ENCODE data around the gene MTPN. TPM values are rescaled to one million over a fixed set of nuclear protein-coding genes. Genes with fewer than 3 reads are reported as not detected.

MTPN gene
- polyA plus RNA-seq, 3 donors = 73.6 to 156 (median 142) TPM

GRCh38 chr7:135928136-135928535 lies 49.0 kb downstream of the MTPN start:
- no peak overlapping the region for H3K4me3 Mint-ChIP-seq

GRCh38 chr7:135925210-135925609 lies 51.9 kb downstream of the MTPN start:
- Histone ChIP-seq H3K4me1 (ENCODE audit: control insufficient read depth in 1 of 2, insufficient read depth in 2 of 2, low read length in 2 of 2) (no peaks in the 10 kb centered on the region), H4K20me1 (ENCODE audit: insufficient read depth, low read length) (peaks cover 66% of the 10 kb centered on the region), H3K27me3 (ENCODE audit: control insufficient read depth in 2 of 2, insufficient read depth in 2 of 2, low read length in 2 of 2) (no peaks in the 10 kb centered on the region), H2AFZ (ENCODE audit: insufficient read depth, low read depth, low read length, poor library complexity, severe bottlenecking) (no peak overlapping the region), H3K4me2 (replicated peaks; ENCODE audit: extremely low read depth, low read length, poor library complexity, severe bottlenecking) (no peak overlapping the region), H3K27ac (ENCODE audit: low read depth in 1 of 2, low read length in 2 of 2) (no peak overlapping the region), H3K9me3 (replicated peaks in 1 of 2; ENCODE audit: control insufficient read depth in 1 of 2, insufficient read depth in 1 of 2, low read length in 2 of 2) (peaks cover 0 to 3% of the 10 kb centered on the region in 2 donors), H3K36me3 (replicated peaks in 1 of 2; ENCODE audit: control insufficient read depth in 1 of 2, insufficient read depth in 2 of 2, low read length in 2 of 2) (peaks cover 30 to 51% of the 10 kb centered on the region in 2 donors), H3K79me2 (ENCODE audit: insufficient read depth, low read length) (peaks cover 18% of the 10 kb centered on the region), H3K4me3 (replicated peaks in 1 of 3; ENCODE audit: low read depth in 2 of 3, low read length in 3 of 3) (no peak overlapping the region), H3K9ac (ENCODE audit: insufficient read depth, low read length, poor library complexity, severe bottlenecking) (no peak overlapping the region)
- intact Hi-C loops (cut with micrococcal nuclease) = loop anchor here in 1 of 2 donors (10.0 kb wide), 1 partner anchor 50 kb away; the partner anchor contains the start of gene MTPN
- H3K4me3 Mint-ChIP-seq = no peak overlapping the region
- peaks cover 42 to 47% of the 10 kb centered on the region in 2 donors for H3K36me3 Mint-ChIP-seq
- WGBS (ENCODE audit: insufficient coverage) = 72% methylated on average over 3 of the region's 3 CpGs
- no peak overlapping the region for H3K27ac Mint-ChIP-seq
- peaks cover 0 to 4% (median 0%) of the 10 kb centered on the region in 7 donors for H3K9me3 Mint-ChIP-seq
- peaks cover 0 to 1% (median 0%) of the 10 kb centered on the region in 3 donors for H3K27me3 Mint-ChIP-seq (ENCODE audit: low read depth in 3 of 3)
- peaks cover 15% of the 10 kb centered on the region for H3K4me1 Mint-ChIP-seq
- TF ChIP-seq CTCF (IDR thresholded peaks at IDR 0.05) = no peak
- no peak for DNase-seq

More at GRCh38 chr7:135928136-135928535, 49.0 kb downstream of the MTPN start:
- Histone ChIP-seq H3K27me3 (ENCODE audit: control insufficient read depth in 2 of 2, insufficient read depth in 2 of 2, low read length in 2 of 2) (no peaks in the 10 kb centered on the region), H3K4me1 (ENCODE audit: control insufficient read depth in 1 of 2, insufficient read depth in 2 of 2, low read length in 2 of 2) (peaks cover 11 to 13% of the 10 kb centered on the region in 2 donors), H4K20me1 (ENCODE audit: insufficient read depth, low read length) (peaks cover 95% of the 10 kb centered on the region), H3K9ac (ENCODE audit: insufficient read depth, low read length, poor library complexity, severe bottlenecking) (no peak overlapping the region), H3K79me2 (ENCODE audit: insufficient read depth, low read length) (peaks cover 42% of the 10 kb centered on the region), H2AFZ (ENCODE audit: insufficient read depth, low read depth, low read length, poor library complexity, severe bottlenecking) (no peak overlapping the region), H3K4me2 (replicated peaks; ENCODE audit: extremely low read depth, low read length, poor library complexity, severe bottlenecking) (no peak overlapping the region), H3K27ac (ENCODE audit: low read depth in 1 of 2, low read length in 2 of 2) (no peak overlapping the region), H3K4me3 (replicated peaks in 1 of 3; ENCODE audit: low read depth in 2 of 3, low read length in 3 of 3) (no peak overlapping the region), H3K9me3 (replicated peaks in 1 of 2; ENCODE audit: control insufficient read depth in 1 of 2, insufficient read depth in 1 of 2, low read length in 2 of 2) (no peaks in the 10 kb centered on the region), H3K36me3 (replicated peaks in 1 of 2; ENCODE audit: control insufficient read depth in 1 of 2, insufficient read depth in 2 of 2, low read length in 2 of 2) (peaks cover 36 to 56% of the 10 kb centered on the region in 2 donors)
- H3K27ac Mint-ChIP-seq = no peak overlapping the region
- H3K9me3 Mint-ChIP-seq = peaks cover 0 to 2% (median 0%) of the 10 kb centered on the region in 7 donors
- intact Hi-C loops (cut with micrococcal nuclease) = loop anchor here in 1 of 2 donors (10.0 kb wide), 1 partner anchor 47 kb away; the partner anchor contains the start of gene MTPN
- peaks cover 40 to 45% of the 10 kb centered on the region in 2 donors for H3K36me3 Mint-ChIP-seq
- peaks cover 0 to 1% (median 0%) of the 10 kb centered on the region in 3 donors for H3K27me3 Mint-ChIP-seq (ENCODE audit: low read depth in 3 of 3)
- H3K4me1 Mint-ChIP-seq = peaks cover 26% of the 10 kb centered on the region
- no peak for DNase-seq
- TF ChIP-seq CTCF (IDR thresholded peaks at IDR 0.05) = no peak

Data from CD14-positive monocyte (primary cell).